Pericardium fibroblast (primary cell): Measurements from ENCODE around the gene ANGPTL7. TPM values are rescaled to one million over a fixed set of nuclear protein-coding genes. Genes with fewer than 3 reads are reported as not detected.

Experiments
- total RNA-seq: library from RNA; depleted of rRNA; stranded (reverse); fragments of >200 nt; gene quantifications from 2 replicates; pipeline ENCODE4 v1.2.3, GENCODE V29; 2015

The ANGPTL7 gene, protein sequence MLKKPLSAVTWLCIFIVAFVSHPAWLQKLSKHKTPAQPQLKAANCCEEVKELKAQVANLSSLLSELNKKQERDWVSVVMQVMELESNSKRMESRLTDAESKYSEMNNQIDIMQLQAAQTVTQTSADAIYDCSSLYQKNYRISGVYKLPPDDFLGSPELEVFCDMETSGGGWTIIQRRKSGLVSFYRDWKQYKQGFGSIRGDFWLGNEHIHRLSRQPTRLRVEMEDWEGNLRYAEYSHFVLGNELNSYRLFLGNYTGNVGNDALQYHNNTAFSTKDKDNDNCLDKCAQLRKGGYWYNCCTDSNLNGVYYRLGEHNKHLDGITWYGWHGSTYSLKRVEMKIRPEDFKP
- 0.43 TPM in 1 of 2 replicates, not detected in the other for total RNA-seq

DNA sequence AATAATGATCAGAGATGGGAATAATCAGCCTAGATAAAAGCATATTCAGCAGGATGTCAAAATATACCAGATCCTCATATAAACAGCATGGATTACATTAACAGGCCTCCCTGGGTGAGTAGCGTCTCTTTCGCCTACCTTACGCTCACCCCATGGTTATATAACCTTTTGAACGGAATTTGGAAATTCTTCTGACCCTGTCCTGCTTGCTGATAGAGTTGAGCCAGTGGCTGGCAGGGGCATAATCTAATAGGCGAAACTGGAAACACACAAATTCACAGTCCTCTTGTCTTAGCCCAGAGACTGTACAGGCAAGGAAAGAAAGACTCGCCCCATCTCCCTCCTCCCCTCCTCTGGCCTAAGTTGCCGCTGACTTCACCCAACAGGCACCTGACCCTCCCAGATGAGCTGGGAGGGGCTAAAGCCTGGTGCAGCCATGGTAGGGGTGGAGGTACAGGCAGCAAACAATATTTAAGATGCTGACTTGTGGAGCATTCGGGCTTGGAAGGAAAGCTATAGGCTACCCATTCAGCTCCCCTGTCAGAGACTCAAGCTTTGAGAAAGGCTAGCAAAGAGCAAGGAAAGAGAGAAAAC, at the start of gene ANGPTL7:
Gene ANGPTL7, plus strand, starts transcription at position 498 of the 594 bp plus-strand sequence. CDS start 225 bp downstream, outside the sequence.

Other genes starting within 250 kb of the ANGPTL7 start
- 31.5 and 36.3 TPM in 2 replicates for gene TARDBP, start 176.7 kb upstream of the ANGPTL7 start, total RNA-seq
- gene MASP2, start 142.1 kb upstream of the ANGPTL7 start, total RNA-seq = not detected in 2 replicates
- gene SRM, start 129.3 kb upstream of the ANGPTL7 start, total RNA-seq = 59.8 and 82.9 TPM in 2 replicates
- 29.6 and 34.5 TPM in 2 replicates for gene EXOSC10, start 89.5 kb upstream of the ANGPTL7 start, total RNA-seq
- 17.5 and 25.5 TPM in 2 replicates for gene MTOR, start 73.2 kb downstream of the ANGPTL7 start, total RNA-seq
- gene UBIAD1, start 83.8 kb downstream of the ANGPTL7 start, total RNA-seq = 7.7 and 12.4 TPM in 2 replicates